HepG2 (cell line): ENCODE measurements around the gene PLK2. TPM values are rescaled to one million over a fixed set of nuclear protein-coding genes. Genes with fewer than 3 reads are reported as not detected.

Experiments used
- ATAC-seq: fragments of 200-7000 bp; cut with Tn5 transposase; 3 replicates; pipeline ENCODE4 v1.9.1; 2020; ENCODE audit warnings: mild to moderate bottlenecking, moderate library complexity
- BruUV-seq: library from RNA; stranded (reverse); fragments of 400-500 nt; replicated peaks from 2 replicates; lab custom pipeline; 2021; lab: Mats Ljungman, UMichigan
- CTCF ChIA-PET: fragments of 300-600 bp; formaldehyde crosslinking; extraction: SDS; loops from one replicate; lab custom pipeline; 2021; ENCODE audit warnings: low total read pairs, inconsistent platforms, low intra/inter-chr PET ratio; lab: Yijun Ruan, JAX
- POLR2A ChIA-PET: fragments of 350-600 bp; sonication (Branson Sonifier 250); formaldehyde crosslinking; loops from one replicate; lab custom pipeline; 2020; ENCODE audit warnings: antibody characterized with exemption, inconsistent platforms; lab: Yijun Ruan, JAX
- DNase-seq: peaks from one replicate; pipeline ENCODE4 v3.0.0-alpha.2; 2015; ENCODE audit warnings: low spot score
- FAIRE-seq: peaks from 3 replicates; lab custom pipeline; 2011; peaks lifted over from hg19 to GRCh38; lab: Jason Lieb, UNC
- H2AFZ ChIP-seq: one replicate; pipeline ENCODE4 v1.6.1; 2011; ENCODE audit warnings: low read length, inconsistent platforms
- H3K27ac ChIP-seq: fragments of 300-600 bp; 3 replicates; pipeline ENCODE4 v1.8.0; 2011; ENCODE audit warnings: mixed run types, mild to moderate bottlenecking, mixed read lengths, low read length, inconsistent platforms; ENCODE audit not compliant: insufficient read depth; ENCODE audit errors: extremely low read length
- H3K27me3 ChIP-seq, 2 experiments: fragments of 200-600 bp in 1 of 2; 2 replicates in 1 of 2; 3 replicates in 1 of 2; pipeline versions ENCODE4 v1.6.0 to v1.8.0; 2011; ENCODE audit warnings: low read length in 2 of 2, mild to moderate bottlenecking in 2 of 2, moderate library complexity in 2 of 2, inconsistent platforms in 1 of 2; ENCODE audit not compliant: insufficient read depth in 2 of 2, control insufficient read depth in 1 of 2
- H3K36me3 ChIP-seq, 2 experiments: fragments of 200-600 bp in 1 of 2; replicated peaks in 1 of 2; 2 replicates in 1 of 2; 3 replicates in 1 of 2; pipeline versions ENCODE4 v1.5.1 to v1.8.0; 2011; ENCODE audit warnings: low read length in 2 of 2, inconsistent platforms in 1 of 2; ENCODE audit not compliant: insufficient read depth in 2 of 2, control insufficient read depth in 1 of 2
- H3K4me1 ChIP-seq: 2 replicates; pipeline ENCODE4 v1.5.1; 2012; ENCODE audit warnings: low read length, inconsistent platforms; ENCODE audit not compliant: insufficient read depth
- H3K4me2 ChIP-seq: 2 replicates; pipeline ENCODE4 v1.6.0; 2011; ENCODE audit warnings: low read depth, low read length, inconsistent platforms
- H3K4me3 ChIP-seq, 3 experiments: fragments of 200-600 bp in 1 of 3; sonication (generic), shearing (Covaris generic) in 1 of 3; replicated peaks in 1 of 3; 2 replicates each; pipeline ENCODE4 v1.5.1; 2011 to 2016; ENCODE audit warnings: low read length in 3 of 3, inconsistent platforms in 2 of 3, low read depth in 2 of 3, mild to moderate bottlenecking in 2 of 3, control low read depth in 1 of 3, mixed read lengths in 1 of 3; ENCODE audit not compliant: insufficient read depth in 1 of 3
- H3K79me2 ChIP-seq: one replicate; pipeline ENCODE4 v1.6.1; 2011; ENCODE audit warnings: low read length, inconsistent platforms; ENCODE audit not compliant: insufficient read depth
- H3K9ac ChIP-seq: 2 replicates; pipeline ENCODE4 v1.6.0; 2011; ENCODE audit warnings: mild to moderate bottlenecking, low read depth, low read length, inconsistent platforms; ENCODE audit not compliant: insufficient read depth
- H3K9me3 ChIP-seq: 2 replicates; pipeline ENCODE4 v1.5.1; 2012; ENCODE audit warnings: mild to moderate bottlenecking, low read length
- H4K20me1 ChIP-seq: 2 replicates; pipeline ENCODE4 v1.6.0; 2011; ENCODE audit warnings: inconsistent platforms, mild to moderate bottlenecking, low read length, moderate library complexity; ENCODE audit not compliant: insufficient read depth
- HNF4G ChIP-seq, 2 experiments: sonication (generic) in 1 of 2; formaldehyde crosslinking in 1 of 2; IDR thresholded peaks; 2 replicates each; pipeline versions ENCODE4 v1.4.0 to v1.6.1; 2011 to 2020; ENCODE audit warnings: borderline replicate concordance in 2 of 2, low read depth in 2 of 2, mild to moderate bottlenecking in 2 of 2, low read length in 1 of 2, missing genetic modification reagents in 1 of 2, moderate library complexity in 1 of 2
- NR2F6 ChIP-seq, 2 experiments: IDR thresholded peaks; 2 replicates each; pipeline ENCODE4 v1.6.1; 2016; ENCODE audit warnings: antibody characterized with exemption in 1 of 2, mild to moderate bottlenecking in 1 of 2
- NRL ChIP-seq: sonication (generic); formaldehyde crosslinking; IDR thresholded peaks from 2 replicates; pipeline ENCODE4 v1.5.0; 2020; ENCODE audit warnings: missing genetic modification reagents, mild to moderate bottlenecking, moderate library complexity, borderline replicate concordance
- PLRG1 ChIP-seq: fragments of 450-650 bp; conservative IDR thresholded peaks from 2 replicates; pipeline ENCODE4 v1.6.1; 2016
- TAF1 ChIP-seq: sonication (generic); formaldehyde crosslinking; IDR thresholded peaks from 2 replicates; pipeline ENCODE4 v1.4.0; 2020; ENCODE audit warnings: missing genetic modification reagents
- TAF15 ChIP-seq: fragments of 200-400 bp; formaldehyde crosslinking; IDR thresholded peaks from one replicate; pipeline ENCODE4 v1.6.1; 2018; ENCODE audit warnings: mild to moderate bottlenecking, low read depth, low read length; ENCODE audit not compliant: poor library complexity, severe bottlenecking
- ZNF256 ChIP-seq: sonication (generic); formaldehyde crosslinking; conservative IDR thresholded peaks from 2 replicates; pipeline ENCODE4 v1.4.0; 2020; ENCODE audit warnings: missing genetic modification reagents
- ZNF317 ChIP-seq: sonication (generic); formaldehyde crosslinking; IDR thresholded peaks from 2 replicates; pipeline ENCODE4 v1.5.0; 2020; ENCODE audit warnings: mild to moderate bottlenecking, missing genetic modification reagents
- ZNF329 ChIP-seq: sonication (generic); formaldehyde crosslinking; IDR thresholded peaks from 2 replicates; pipeline ENCODE4 v1.9.0; 2021; ENCODE audit warnings: low read depth, mild to moderate bottlenecking, missing genetic modification reagents
- ZNF572 ChIP-seq: sonication (generic); formaldehyde crosslinking; IDR thresholded peaks from 2 replicates; pipeline ENCODE4 v1.5.1; 2020; ENCODE audit warnings: mild to moderate bottlenecking, missing genetic modification reagents
- ZNF75D ChIP-seq: sonication (generic); formaldehyde crosslinking; IDR thresholded peaks from 2 replicates; pipeline ENCODE4 v1.8.1; 2023; ENCODE audit warnings: missing genetic modification reagents, mild to moderate bottlenecking, borderline replicate concordance
- ZNF879 ChIP-seq: sonication (generic); formaldehyde crosslinking; IDR thresholded peaks from 2 replicates; pipeline ENCODE4 v1.8.1; 2023; ENCODE audit warnings: missing genetic modification reagents
- WGBS: methylation state at CpG from one replicate; pipeline ENCODE4 v1.1.6; 2017; ENCODE audit warnings: low lambda C conversion rate; 5-methylcytosine and 5-hydroxymethylcytosine counted together
- in situ Hi-C: cut with HindIII; loops from 2 replicates; pipeline ENCODE4 v1.10.0; 2017; ENCODE audit warnings: low pct_unique_long_range_greater_than_20kb; ENCODE audit not compliant: extremely low pct_ligation_motif_present
- intact Hi-C: fragments of 100-400 bp; cut with micrococcal nuclease; formaldehyde crosslinking; loops from one replicate; pipeline ENCODE4 v1.10.0; 2022; ENCODE audit not compliant: unreplicated experiment
- polyA plus RNA-seq, 8 experiments: library from polyadenylated mRNA; depleted of rRNA in 3 of 8; stranded (reverse) in 7 of 8; unstranded in 1 of 8; fragments of >200 nt; fragmentation: Illumina TruSeq in 4 of 8; extraction: Trizol in 4 of 8; gene quantifications; 2 replicates each; pipeline versions ENCODE4 v1.2.1 to v1.2.3, GENCODE V29; 2011 to 2016; ENCODE audit warnings: low read depth in 4 of 8, missing spikeins in 1 of 8, mixed read lengths in 1 of 8; ENCODE audit not compliant: insufficient read depth in 1 of 8
- total RNA-seq, 5 experiments: library from RNA; depleted of rRNA; stranded (reverse); fragments of >200 nt; fragmentation: Illumina TruSeq; extraction: Trizol; gene quantifications; 2 replicates each; pipeline ENCODE4 v1.2.3, GENCODE V29; 2016; ENCODE audit warnings: low read depth in 1 of 5
- TF ChIP-seq, protein P1 (sequence below): sonication (generic); formaldehyde crosslinking; IDR thresholded peaks from 2 replicates; pipeline ENCODE4 v1.8.0; 2023; ENCODE audit warnings: mild to moderate bottlenecking, missing genetic modification reagents
- TF ChIP-seq, protein P2 (sequence below): sonication (generic); formaldehyde crosslinking; conservative IDR thresholded peaks from 2 replicates; pipeline ENCODE4 v1.4.0; 2020; ENCODE audit warnings: missing genetic modification reagents

Gene PLK2
- total and polyA plus RNA-seq, 2 of the 13 experiments (the other 11 are each of a cell fraction or from before 2014, with no cell fraction given), result 9.6 to 29.6 TPM

DNA sequence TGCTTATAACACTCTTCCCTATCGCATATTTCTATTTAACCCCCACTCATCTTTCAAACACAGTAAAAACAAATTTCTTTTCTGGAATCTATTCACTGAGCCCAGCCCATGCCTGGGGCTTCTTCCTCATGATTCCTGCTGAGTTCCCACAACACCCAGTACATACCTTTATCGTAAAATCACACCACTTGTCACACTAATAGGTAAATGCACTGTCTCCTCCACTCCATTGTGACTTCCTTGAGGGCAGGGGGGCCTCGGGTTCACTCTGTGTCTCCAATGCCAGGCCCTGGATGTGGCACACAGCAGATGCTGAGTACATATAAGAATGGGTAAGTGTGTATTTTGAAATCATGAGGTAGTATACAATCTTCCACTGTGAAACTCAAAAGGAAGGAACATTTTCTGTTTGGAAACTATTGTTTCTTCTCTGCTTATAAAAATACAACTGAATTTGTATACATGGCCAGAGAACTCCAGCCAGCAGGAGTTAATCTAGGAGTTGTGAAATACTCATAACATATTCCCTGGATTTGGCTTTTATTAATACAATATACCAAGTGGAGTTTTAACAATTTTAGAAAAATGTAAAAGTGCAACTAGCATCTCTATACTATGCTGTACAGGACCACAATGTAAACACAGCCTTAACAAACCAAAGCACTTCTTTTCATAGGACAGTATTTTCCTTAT, 7.2 kb downstream of the PLK2 start:
- Histone ChIP-seq H3K4me2 (no peak overlapping the region), H2AFZ (no peak overlapping the region), H3K9me3 (no peaks in the 10 kb centered on the region), H3K4me1 (peaks cover 17% of the 10 kb centered on the region; the same call in 1 of the 2 replicates), H3K27me3 (no peaks in the 10 kb centered on the region), H3K79me2 (no peaks in the 10 kb centered on the region), H3K36me3 (peaks cover 3 to 11% of the 10 kb centered on the region in 2 experiments; a peak in 2 of 5 replicates), H3K27ac (no peak overlapping the region), H3K9ac (no peak overlapping the region), H4K20me1 (no peaks in the 10 kb centered on the region), H3K4me3 (no peak overlapping the region)
- TF ChIP-seq, protein P1, sequence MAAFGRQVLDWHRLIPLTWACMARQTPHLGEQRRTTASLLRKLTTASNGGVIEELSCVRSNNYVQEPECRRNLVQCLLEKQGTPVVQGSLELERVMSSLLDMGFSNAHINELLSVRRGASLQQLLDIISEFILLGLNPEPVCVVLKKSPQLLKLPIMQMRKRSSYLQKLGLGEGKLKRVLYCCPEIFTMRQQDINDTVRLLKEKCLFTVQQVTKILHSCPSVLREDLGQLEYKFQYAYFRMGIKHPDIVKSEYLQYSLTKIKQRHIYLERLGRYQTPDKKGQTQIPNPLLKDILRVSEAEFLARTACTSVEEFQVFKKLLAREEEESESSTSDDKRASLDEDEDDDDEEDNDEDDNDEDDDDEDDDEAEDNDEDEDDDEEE (CRISPR knock-in tag), result no peak
- TF ChIP-seq ZNF879 (no peak), ZNF256 (CRISPR knock-in tag) (no peak), TAF1 (no peak), PLRG1 (no peak)
- ATAC-seq, result no peak
- intact Hi-C loops (no loop called here), in situ Hi-C loops (loop anchor here (25.0 kb wide), 1 partner anchor 940 kb away; no protein-coding TSS in a partner anchor)
- no peak for FAIRE-seq
- CTCF ChIA-PET, result no interaction called here
- 87% methylated on average over 3 of the region's 3 CpGs for WGBS
- no peak for DNase-seq
- POLR2A ChIA-PET, result no interaction called here
- BruUV-seq, result no TSS peak

DNA sequence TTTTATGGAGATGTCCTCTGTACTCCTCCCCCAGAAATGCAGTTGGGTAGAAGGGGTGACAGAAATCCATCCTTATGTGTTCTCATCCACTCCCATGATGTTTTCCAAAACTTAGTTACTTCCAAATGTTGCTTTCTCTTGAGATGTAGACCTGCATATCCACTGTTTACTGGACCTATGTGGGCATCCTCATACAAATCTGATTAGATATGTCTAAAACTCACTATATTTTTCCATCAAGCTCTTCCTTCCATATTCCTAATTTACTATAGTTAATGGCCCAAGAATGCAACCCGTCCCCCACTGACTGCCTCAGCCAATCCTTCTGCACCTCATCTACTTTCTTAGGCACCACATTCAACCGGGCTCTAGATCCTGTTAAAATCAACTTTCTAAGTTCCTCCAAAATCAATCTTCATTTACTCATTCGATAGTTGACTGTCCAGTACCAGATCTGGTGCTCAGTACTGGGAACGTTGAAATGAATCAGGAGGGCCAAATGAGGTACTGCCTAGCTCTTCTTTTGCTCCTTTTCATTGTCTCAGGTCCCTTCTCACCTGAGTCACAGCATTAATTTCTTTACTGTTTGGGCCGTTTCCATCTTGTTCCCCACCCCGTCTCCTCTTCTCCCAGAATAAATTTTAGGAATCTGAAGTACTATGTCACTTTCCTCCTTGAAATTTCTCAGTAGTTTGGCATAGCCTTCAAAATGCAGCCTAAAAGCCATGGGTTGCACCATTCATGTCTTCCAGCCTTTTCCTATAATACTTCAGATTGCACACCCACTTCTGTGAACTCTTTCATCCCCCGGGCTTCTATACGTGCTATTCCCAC, 7.9 kb downstream of the PLK2 start:
- CTCF ChIA-PET, result no interaction called here
- FAIRE-seq (no peak), DNase-seq (no peak), ATAC-seq (no peak)
- Histone ChIP-seq H3K4me3 (no peak overlapping the region), H3K27me3 (no peaks in the 10 kb centered on the region), H3K36me3 (peaks cover 3 to 9% of the 10 kb centered on the region in 2 experiments; a peak in 2 of 5 replicates), H3K9me3 (no peaks in the 10 kb centered on the region), H3K79me2 (no peaks in the 10 kb centered on the region), H2AFZ (no peak overlapping the region), H3K4me1 (peaks cover 9% of the 10 kb centered on the region; the same call in 1 of the 2 replicates), H3K9ac (no peak overlapping the region), H4K20me1 (no peaks in the 10 kb centered on the region), H3K27ac (no peak overlapping the region), H3K4me2 (no peak overlapping the region)
- WGBS, result 66% methylated on average over 8 of the region's 8 CpGs
- in situ Hi-C loops, result loop anchor here (25.0 kb wide), 1 partner anchor 940 kb away; no protein-coding TSS in a partner anchor
- no TSS peak for BruUV-seq
- POLR2A ChIA-PET, result no interaction called here
- intact Hi-C loops, result no loop called here
- TF ChIP-seq ZNF75D (no peak), ZNF572 (CRISPR knock-in tag) (no peak), HNF4G (IDR thresholded peaks at IDR 0.05; ENCODE audit: borderline replicate concordance, low read depth, low read length) (no peak), HNF4G (CRISPR knock-in tag; IDR thresholded peaks at IDR 0.05; ENCODE audit: borderline replicate concordance, low read depth) (no peak), ZNF329 (CRISPR knock-in tag) (no peak), ZNF317 (no peak), TAF15 (no peak), NR2F6 (IDR thresholded peaks at IDR 0.05) (no peak), NR2F6 (CRISPR knock-in tag; IDR thresholded peaks at IDR 0.05) (no peak), NRL (no peak)
- TF ChIP-seq, protein P2, sequence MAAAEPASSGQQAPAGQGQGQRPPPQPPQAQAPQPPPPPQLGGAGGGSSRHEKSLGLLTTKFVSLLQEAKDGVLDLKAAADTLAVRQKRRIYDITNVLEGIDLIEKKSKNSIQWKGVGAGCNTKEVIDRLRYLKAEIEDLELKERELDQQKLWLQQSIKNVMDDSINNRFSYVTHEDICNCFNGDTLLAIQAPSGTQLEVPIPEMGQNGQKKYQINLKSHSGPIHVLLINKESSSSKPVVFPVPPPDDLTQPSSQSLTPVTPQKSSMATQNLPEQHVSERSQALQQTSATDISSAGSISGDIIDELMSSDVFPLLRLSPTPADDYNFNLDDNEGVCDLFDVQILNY, result no peak
